Measurements from ENCODE around the gene FCER1A.

The FCER1A gene

DNA sequence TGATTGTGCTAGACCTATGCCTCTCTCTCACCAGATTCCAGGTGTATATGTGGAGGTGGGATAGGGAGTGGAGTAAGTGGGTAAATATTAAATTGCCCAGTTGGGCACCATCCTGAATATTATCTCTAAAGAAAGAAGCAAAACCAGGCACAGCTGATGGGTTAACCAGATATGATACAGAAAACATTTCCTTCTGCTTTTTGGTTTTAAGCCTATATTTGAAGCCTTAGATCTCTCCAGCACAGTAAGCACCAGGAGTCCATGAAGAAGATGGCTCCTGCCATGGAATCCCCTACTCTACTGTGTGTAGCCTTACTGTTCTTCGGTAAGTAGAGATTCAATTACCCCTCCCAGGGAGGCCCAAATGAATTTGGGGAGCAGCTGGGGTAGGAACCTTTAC lies at the start of gene FCER1A:
Gene FCER1A, plus strand, starts transcription at position 242 of the 400 bp plus-strand sequence. Its CDS starts 29 bp downstream, at position 271.
- H3K4me1 ChIP-seq (ENCODE audit: control insufficient read depth in 2 of 2, insufficient read depth in 2 of 2, low read length in 2 of 2) = no peaks in the 10 kb centered on the region
- H3K9me3 ChIP-seq (ENCODE audit: control insufficient read depth in 2 of 2, low read length in 2 of 2) = no peaks in the 10 kb centered on the region
- no peak within 1 kb of the TSS for H3K9ac ChIP-seq (ENCODE audit: low read depth in 1 of 2, low read length in 2 of 2)
- no peak within 1 kb of the TSS for H3K27ac ChIP-seq (ENCODE audit: low read depth in 2 of 2, low read length in 2 of 2)
- no peaks in the 10 kb centered on the region for H3K27me3 ChIP-seq (ENCODE audit: control insufficient read depth in 2 of 2, insufficient read depth in 2 of 2, low read length in 2 of 2)
- no peak within 1 kb of the TSS for H3K4me3 ChIP-seq (ENCODE audit: low read length in 2 of 2)
- no peaks in the 10 kb centered on the region for H3K36me3 ChIP-seq (ENCODE audit: control insufficient read depth in 2 of 2, insufficient read depth in 2 of 2, low read length in 2 of 2)

DNA sequence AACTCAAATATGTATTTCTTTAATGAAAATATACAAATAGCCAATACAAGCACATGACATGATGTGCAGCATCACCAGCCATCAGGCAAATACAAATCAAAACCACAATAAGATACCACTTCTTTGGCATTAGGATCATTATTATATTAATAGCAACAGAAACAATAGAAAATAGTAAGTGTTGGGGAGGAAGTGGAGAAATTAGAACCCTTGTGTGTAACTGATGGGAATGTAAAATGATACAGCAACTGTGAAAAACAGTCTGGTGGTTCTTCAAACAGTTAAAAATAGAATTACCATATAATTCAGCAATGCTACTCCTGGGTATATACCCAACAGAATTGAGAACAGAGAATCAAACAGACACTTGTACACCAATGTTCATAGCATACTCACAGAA lies 40.8 kb upstream of the FCER1A start:
- no peaks in the 10 kb centered on the region for H3K4me1 ChIP-seq (ENCODE audit: control insufficient read depth in 2 of 2, insufficient read depth in 2 of 2, low read length in 2 of 2)
- H3K4me3 ChIP-seq (ENCODE audit: low read length in 2 of 2) = no peak overlapping the region

DNA sequence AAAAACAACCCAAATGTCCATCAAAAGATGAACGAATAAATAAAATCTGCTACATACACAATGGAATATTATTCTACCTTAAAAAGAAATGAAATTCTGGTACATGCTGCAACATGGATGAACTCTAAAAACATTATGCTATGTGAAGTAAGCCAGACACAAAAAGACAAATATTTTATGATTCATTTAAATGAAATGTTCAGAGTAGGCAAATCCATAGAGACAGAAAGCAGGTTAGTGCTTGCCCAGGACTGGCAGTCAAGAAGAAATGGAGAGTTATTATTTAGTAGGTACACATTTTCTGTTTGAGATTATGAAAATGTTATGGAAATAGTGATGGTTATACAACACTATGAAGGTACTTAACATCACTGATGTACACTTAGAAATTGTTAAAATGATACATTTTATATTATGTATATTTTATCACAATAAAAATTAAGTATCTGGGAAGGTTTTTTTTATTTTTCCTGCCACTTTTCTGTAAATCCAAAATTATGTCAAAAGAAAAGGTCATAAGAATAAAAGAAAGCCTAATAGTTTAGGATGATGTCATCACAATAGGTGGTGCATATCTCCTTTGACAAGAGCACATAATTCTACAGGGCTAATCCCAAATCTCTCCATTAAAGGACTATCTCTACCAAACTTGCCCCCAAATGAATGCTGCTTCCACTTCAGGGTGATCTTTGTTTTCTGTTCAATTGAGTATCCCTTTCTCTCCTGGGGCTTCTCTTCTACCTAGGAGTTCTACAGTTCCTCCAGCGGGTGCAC lies 40.2 kb upstream of the FCER1A start:
- no peaks in the 10 kb centered on the region for H3K9me3 ChIP-seq (ENCODE audit: control insufficient read depth in 2 of 2, low read length in 2 of 2)
- no peak overlapping the region for H3K27ac ChIP-seq (ENCODE audit: low read depth in 2 of 2, low read length in 2 of 2)
- H3K27me3 ChIP-seq (ENCODE audit: control insufficient read depth in 2 of 2, insufficient read depth in 2 of 2, low read length in 2 of 2) = no peaks in the 10 kb centered on the region
- H3K4me3 ChIP-seq (ENCODE audit: low read length in 2 of 2) = no peak overlapping the region
- H3K9ac ChIP-seq (ENCODE audit: low read depth in 1 of 2, low read length in 2 of 2) = no peak overlapping the region
- H3K36me3 ChIP-seq (ENCODE audit: control insufficient read depth in 2 of 2, insufficient read depth in 2 of 2, low read length in 2 of 2) = no peaks in the 10 kb centered on the region
- H3K4me1 ChIP-seq (ENCODE audit: control insufficient read depth in 2 of 2, insufficient read depth in 2 of 2, low read length in 2 of 2) = no peaks in the 10 kb centered on the region

More for the DNA sequence above, 40.8 kb upstream of the FCER1A start:
- Histone ChIP-seq H3K27ac (ENCODE audit: low read depth in 2 of 2, low read length in 2 of 2) (no peak overlapping the region), H3K27me3 (ENCODE audit: control insufficient read depth in 2 of 2, insufficient read depth in 2 of 2, low read length in 2 of 2) (no peaks in the 10 kb centered on the region), H3K36me3 (ENCODE audit: control insufficient read depth in 2 of 2, insufficient read depth in 2 of 2, low read length in 2 of 2) (no peaks in the 10 kb centered on the region), H3K9me3 (ENCODE audit: control insufficient read depth in 2 of 2, low read length in 2 of 2) (no peaks in the 10 kb centered on the region), H3K9ac (ENCODE audit: low read depth in 1 of 2, low read length in 2 of 2) (no peak overlapping the region)

DNA sequence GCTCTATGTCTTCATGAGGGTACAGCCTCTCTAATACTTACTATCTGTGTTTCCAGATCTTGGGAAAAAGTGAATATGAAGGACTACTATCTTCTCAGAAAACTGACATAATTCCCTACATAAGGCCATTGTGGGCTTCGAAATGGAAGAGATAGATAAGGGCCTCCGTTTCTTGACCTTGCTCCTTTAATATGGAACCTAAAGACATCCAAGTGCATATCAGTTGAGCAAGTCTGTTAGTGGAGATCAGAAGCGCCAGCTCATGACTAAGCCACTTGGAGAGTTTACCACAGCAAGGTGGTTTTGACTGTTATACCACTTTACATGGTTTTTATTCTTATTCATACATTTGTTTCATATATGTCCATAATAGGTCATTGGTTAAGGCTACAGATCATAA lies 35.3 kb upstream of the FCER1A start:
- Histone ChIP-seq H3K9ac (ENCODE audit: low read depth in 1 of 2, low read length in 2 of 2) (no peak overlapping the region), H3K4me1 (ENCODE audit: control insufficient read depth in 2 of 2, insufficient read depth in 2 of 2, low read length in 2 of 2) (no peaks in the 10 kb centered on the region), H3K27ac (ENCODE audit: low read depth in 2 of 2, low read length in 2 of 2) (no peak overlapping the region), H3K9me3 (ENCODE audit: control insufficient read depth in 2 of 2, low read length in 2 of 2) (no peaks in the 10 kb centered on the region), H3K36me3 (ENCODE audit: control insufficient read depth in 2 of 2, insufficient read depth in 2 of 2, low read length in 2 of 2) (no peaks in the 10 kb centered on the region), H3K4me3 (ENCODE audit: low read length in 2 of 2) (no peak overlapping the region), H3K27me3 (ENCODE audit: control insufficient read depth in 2 of 2, insufficient read depth in 2 of 2, low read length in 2 of 2) (no peaks in the 10 kb centered on the region)

DNA sequence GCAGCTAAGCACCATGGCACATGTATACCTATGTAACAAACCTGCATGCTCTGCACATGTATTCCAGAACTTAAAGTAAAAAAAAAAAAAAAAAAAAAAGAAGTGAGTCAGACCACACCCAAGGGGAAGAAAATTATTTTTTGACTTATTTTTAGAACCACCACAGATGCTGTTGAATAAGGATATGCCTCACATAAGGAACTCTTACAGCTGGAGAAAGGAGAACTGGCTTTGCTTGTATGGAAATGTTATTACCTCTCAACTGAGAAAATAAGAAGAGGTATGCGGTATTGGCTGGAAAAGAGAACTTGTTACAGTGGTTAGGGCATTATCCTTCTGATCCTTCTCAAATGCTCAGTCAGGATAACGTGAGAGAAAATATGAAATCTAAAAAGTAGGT lies 27.5 kb upstream of the FCER1A start:
- peaks cover 0 to 2% of the 10 kb centered on the region in 2 donors for H3K9me3 ChIP-seq (ENCODE audit: control insufficient read depth in 2 of 2, low read length in 2 of 2)
- no peaks in the 10 kb centered on the region for H3K4me1 ChIP-seq (ENCODE audit: control insufficient read depth in 2 of 2, insufficient read depth in 2 of 2, low read length in 2 of 2)
- H3K9ac ChIP-seq (ENCODE audit: low read depth in 1 of 2, low read length in 2 of 2) = no peak overlapping the region
- no peaks in the 10 kb centered on the region for H3K36me3 ChIP-seq (ENCODE audit: control insufficient read depth in 2 of 2, insufficient read depth in 2 of 2, low read length in 2 of 2)
- no peaks in the 10 kb centered on the region for H3K27me3 ChIP-seq (ENCODE audit: control insufficient read depth in 2 of 2, insufficient read depth in 2 of 2, low read length in 2 of 2)
- H3K27ac ChIP-seq (ENCODE audit: low read depth in 2 of 2, low read length in 2 of 2) = no peak overlapping the region
- no peak overlapping the region for H3K4me3 ChIP-seq (ENCODE audit: low read length in 2 of 2)

DNA sequence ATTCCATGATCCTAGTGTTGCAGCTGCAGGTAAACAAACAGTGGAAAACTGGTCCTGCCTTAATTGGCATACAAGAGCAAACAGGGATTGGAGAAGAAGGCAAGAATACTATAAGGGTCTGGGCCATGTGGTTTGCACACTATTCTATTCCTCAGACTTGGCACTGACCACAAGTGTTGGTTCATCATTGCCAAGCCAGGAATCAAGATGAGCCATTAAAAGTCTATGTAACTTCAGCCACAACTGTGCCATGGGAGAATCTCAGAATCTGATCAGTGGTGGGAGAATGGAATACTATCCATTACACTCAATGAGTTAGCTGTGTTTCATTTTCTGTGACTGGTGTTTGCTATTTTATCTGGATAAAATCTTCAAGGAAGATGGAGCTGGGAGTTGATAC lies 26.2 kb upstream of the FCER1A start:
- H3K36me3 ChIP-seq (ENCODE audit: control insufficient read depth in 2 of 2, insufficient read depth in 2 of 2, low read length in 2 of 2) = no peaks in the 10 kb centered on the region
- H3K9ac ChIP-seq (ENCODE audit: low read depth in 1 of 2, low read length in 2 of 2) = no peak overlapping the region
- peaks cover 0 to 2% of the 10 kb centered on the region in 2 donors for H3K9me3 ChIP-seq (ENCODE audit: control insufficient read depth in 2 of 2, low read length in 2 of 2)
- no peaks in the 10 kb centered on the region for H3K4me1 ChIP-seq (ENCODE audit: control insufficient read depth in 2 of 2, insufficient read depth in 2 of 2, low read length in 2 of 2)
- H3K27ac ChIP-seq (ENCODE audit: low read depth in 2 of 2, low read length in 2 of 2) = no peak overlapping the region
- H3K27me3 ChIP-seq (ENCODE audit: control insufficient read depth in 2 of 2, insufficient read depth in 2 of 2, low read length in 2 of 2) = no peaks in the 10 kb centered on the region
- H3K4me3 ChIP-seq (ENCODE audit: low read length in 2 of 2) = no peak overlapping the region

DNA sequence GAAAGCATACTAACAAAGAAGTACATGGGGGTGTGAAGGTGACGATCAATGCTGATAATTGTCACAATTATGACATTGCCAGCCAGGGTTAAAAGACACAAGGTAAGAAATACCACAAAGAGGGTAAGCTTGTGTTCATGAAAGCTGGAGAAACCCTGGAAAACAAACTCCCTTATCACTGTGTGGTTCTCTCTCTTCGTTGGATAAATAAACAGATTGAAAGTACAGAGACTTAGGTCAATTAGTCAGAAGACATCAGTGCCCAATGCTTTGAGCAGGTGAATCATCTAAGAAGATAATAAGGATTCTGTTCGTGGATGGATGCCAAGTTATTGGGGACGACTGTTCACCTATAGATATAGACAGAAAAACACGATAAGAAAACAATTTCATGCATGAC lies 22.4 kb upstream of the FCER1A start:
- H3K36me3 ChIP-seq (ENCODE audit: control insufficient read depth in 2 of 2, insufficient read depth in 2 of 2, low read length in 2 of 2) = no peaks in the 10 kb centered on the region
- H3K4me3 ChIP-seq (ENCODE audit: low read length in 2 of 2) = no peak overlapping the region
- H3K27ac ChIP-seq (ENCODE audit: low read depth in 2 of 2, low read length in 2 of 2) = no peak overlapping the region
- H3K4me1 ChIP-seq (ENCODE audit: control insufficient read depth in 2 of 2, insufficient read depth in 2 of 2, low read length in 2 of 2) = no peaks in the 10 kb centered on the region
- no peak overlapping the region for H3K9ac ChIP-seq (ENCODE audit: low read depth in 1 of 2, low read length in 2 of 2)
- H3K27me3 ChIP-seq (ENCODE audit: control insufficient read depth in 2 of 2, insufficient read depth in 2 of 2, low read length in 2 of 2) = no peaks in the 10 kb centered on the region
- peaks cover 0 to 2% of the 10 kb centered on the region in 2 donors for H3K9me3 ChIP-seq (ENCODE audit: control insufficient read depth in 2 of 2, low read length in 2 of 2)

DNA sequence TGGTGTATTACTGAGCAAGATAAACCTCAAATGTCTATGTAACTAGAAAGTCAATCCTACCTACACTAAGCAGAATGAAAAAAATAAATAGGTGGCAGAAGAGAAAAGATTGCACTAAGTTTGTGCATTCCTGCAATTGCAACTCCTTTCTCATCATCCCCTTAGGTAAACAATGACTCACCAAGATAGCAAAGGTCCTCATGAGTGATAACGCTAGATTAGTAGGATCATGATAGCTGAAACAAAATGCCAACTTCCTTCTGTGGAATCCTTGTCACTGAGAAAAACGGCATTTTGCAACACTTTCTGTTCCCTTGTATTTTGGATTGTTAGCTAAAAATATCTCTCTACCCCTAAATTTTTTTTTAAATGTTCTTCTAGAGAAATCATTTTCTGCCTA lies 20.0 kb upstream of the FCER1A start:
- H3K4me3 ChIP-seq (ENCODE audit: low read length in 2 of 2) = no peak overlapping the region
- H3K27ac ChIP-seq (ENCODE audit: low read depth in 2 of 2, low read length in 2 of 2) = no peak overlapping the region
- no peak overlapping the region for H3K9ac ChIP-seq (ENCODE audit: low read depth in 1 of 2, low read length in 2 of 2)
- peaks cover 0 to 2% of the 10 kb centered on the region in 2 donors for H3K9me3 ChIP-seq (ENCODE audit: control insufficient read depth in 2 of 2, low read length in 2 of 2)
- no peaks in the 10 kb centered on the region for H3K4me1 ChIP-seq (ENCODE audit: control insufficient read depth in 2 of 2, insufficient read depth in 2 of 2, low read length in 2 of 2)
- H3K36me3 ChIP-seq (ENCODE audit: control insufficient read depth in 2 of 2, insufficient read depth in 2 of 2, low read length in 2 of 2) = no peaks in the 10 kb centered on the region
- no peaks in the 10 kb centered on the region for H3K27me3 ChIP-seq (ENCODE audit: control insufficient read depth in 2 of 2, insufficient read depth in 2 of 2, low read length in 2 of 2)

DNA sequence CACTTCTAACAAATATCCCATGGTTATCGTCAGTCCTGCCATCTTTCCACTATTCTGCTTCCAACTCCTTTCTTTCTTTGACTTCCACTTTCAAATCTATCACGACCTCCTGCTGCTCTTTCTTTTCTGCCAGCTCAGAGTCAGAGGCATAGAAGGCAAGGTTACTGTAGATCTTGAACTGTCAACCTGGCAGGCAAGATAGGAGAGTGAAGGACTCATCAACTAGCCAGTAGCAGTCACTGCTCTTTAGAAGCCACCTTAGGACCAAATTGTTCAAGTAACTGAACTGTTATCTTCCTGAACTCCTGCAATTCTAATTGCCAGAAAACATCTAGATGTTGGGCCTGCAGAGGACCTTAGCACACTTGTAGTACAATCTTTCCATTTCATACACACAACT lies 13.1 kb upstream of the FCER1A start:
- H3K36me3 ChIP-seq (ENCODE audit: control insufficient read depth in 2 of 2, insufficient read depth in 2 of 2, low read length in 2 of 2) = no peaks in the 10 kb centered on the region
- H3K27me3 ChIP-seq (ENCODE audit: control insufficient read depth in 2 of 2, insufficient read depth in 2 of 2, low read length in 2 of 2) = no peaks in the 10 kb centered on the region
- no peak overlapping the region for H3K27ac ChIP-seq (ENCODE audit: low read depth in 2 of 2, low read length in 2 of 2)
- H3K9me3 ChIP-seq (ENCODE audit: control insufficient read depth in 2 of 2, low read length in 2 of 2) = no peaks in the 10 kb centered on the region
- H3K9ac ChIP-seq (ENCODE audit: low read depth in 1 of 2, low read length in 2 of 2) = no peak overlapping the region
- H3K4me1 ChIP-seq (ENCODE audit: control insufficient read depth in 2 of 2, insufficient read depth in 2 of 2, low read length in 2 of 2) = no peaks in the 10 kb centered on the region
- no peak overlapping the region for H3K4me3 ChIP-seq (ENCODE audit: low read length in 2 of 2)

DNA sequence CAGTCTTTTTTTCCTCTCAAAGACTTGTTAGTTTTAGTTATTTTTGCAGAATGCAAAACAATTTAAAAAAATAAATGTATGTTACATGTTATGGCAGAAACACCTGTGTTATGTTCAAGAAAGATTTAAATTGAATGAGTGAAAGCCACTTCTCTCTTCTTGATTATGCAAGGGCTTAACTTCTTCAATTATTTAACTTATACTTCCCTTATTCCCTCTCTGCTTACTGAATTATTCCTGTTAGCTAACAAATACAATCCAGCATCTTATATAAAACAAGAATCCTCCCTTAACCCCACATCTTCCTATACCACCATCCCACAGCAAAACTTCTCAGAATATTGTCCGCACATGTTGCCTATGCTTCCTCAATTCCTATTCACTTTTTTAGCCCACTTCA lies 10.7 kb upstream of the FCER1A start:
- Histone ChIP-seq H3K9me3 (ENCODE audit: control insufficient read depth in 2 of 2, low read length in 2 of 2) (no peaks in the 10 kb centered on the region), H3K4me1 (ENCODE audit: control insufficient read depth in 2 of 2, insufficient read depth in 2 of 2, low read length in 2 of 2) (no peaks in the 10 kb centered on the region), H3K4me3 (ENCODE audit: low read length in 2 of 2) (no peak overlapping the region), H3K9ac (ENCODE audit: low read depth in 1 of 2, low read length in 2 of 2) (no peak overlapping the region), H3K36me3 (ENCODE audit: control insufficient read depth in 2 of 2, insufficient read depth in 2 of 2, low read length in 2 of 2) (no peaks in the 10 kb centered on the region), H3K27me3 (ENCODE audit: control insufficient read depth in 2 of 2, insufficient read depth in 2 of 2, low read length in 2 of 2) (no peaks in the 10 kb centered on the region), H3K27ac (ENCODE audit: low read depth in 2 of 2, low read length in 2 of 2) (no peak overlapping the region)

Measured in mucosa of rectum (tissue), 2 donors.